GM19240 (cell line): ENCODE measurements around the gene PRAME.
"Not testable (repeated sequence)": the region's sequence is repeated elsewhere in the genome, so short reads cannot be mapped to it uniquely, and the experiment has no call there.

ENCODE experiments used
- DNase-seq: peaks from one replicate; pipeline ENCODE4 v3.0.0; 2011; ENCODE audit warnings: low spot score; ENCODE audit not compliant: insufficient read length

The PRAME gene, protein sequence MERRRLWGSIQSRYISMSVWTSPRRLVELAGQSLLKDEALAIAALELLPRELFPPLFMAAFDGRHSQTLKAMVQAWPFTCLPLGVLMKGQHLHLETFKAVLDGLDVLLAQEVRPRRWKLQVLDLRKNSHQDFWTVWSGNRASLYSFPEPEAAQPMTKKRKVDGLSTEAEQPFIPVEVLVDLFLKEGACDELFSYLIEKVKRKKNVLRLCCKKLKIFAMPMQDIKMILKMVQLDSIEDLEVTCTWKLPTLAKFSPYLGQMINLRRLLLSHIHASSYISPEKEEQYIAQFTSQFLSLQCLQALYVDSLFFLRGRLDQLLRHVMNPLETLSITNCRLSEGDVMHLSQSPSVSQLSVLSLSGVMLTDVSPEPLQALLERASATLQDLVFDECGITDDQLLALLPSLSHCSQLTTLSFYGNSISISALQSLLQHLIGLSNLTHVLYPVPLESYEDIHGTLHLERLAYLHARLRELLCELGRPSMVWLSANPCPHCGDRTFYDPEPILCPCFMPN

DNA sequence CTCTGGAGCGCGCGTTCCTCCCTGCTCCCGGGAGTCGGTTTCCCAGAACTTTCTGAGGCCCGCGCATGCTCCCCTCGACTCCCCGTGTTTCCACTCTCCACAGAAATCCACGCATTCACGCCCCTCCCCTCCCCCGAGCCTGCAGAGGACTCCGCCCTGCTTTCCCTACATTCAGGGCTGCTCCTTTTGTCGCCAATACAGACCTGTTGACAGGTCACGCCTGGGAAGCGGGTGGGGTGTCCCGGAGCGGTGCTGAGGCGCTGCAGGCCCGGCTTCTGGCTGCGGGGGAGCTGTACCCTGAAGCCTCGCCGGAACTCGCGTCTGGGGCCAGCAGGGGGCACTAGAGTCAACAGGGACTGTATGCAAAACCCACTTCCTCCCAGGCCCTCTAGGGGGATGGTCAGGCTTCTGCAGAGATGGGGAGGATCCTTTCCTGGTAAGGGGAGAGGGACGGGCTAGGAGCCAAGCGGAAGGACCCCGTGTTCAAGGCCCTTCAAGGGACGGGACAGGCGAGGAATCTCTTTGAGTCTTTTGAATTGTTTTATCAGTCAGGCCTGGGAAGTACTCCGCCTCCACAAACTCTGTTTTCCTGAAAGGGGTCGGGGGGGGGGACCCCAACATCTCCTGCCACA lies at the start of gene PRAME:
Gene PRAME, minus strand, starts transcription at position 294 of the 632 bp plus-strand sequence. CDS start 2,433 bp downstream, outside the sequence.
- DNase-seq: peak; percentile 62

DNA sequence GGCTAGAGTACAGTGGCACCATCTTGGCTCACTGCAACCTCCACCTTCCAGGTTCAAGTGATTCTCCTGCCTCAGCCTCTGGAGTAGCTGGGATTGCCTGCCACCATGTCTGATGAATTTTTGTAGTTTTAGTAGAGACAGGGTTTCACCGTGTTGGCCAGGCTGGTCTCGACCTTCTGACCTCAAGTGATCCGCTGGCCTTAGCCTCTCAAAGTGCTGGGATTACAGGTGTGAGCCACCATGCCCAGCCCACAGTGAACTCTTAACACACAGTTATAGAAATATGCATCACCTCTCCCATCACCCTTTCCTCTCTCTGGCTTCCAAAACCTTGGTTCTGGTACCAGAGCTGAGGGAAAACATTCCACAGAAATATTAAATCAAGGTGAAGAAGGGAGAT lies 49.0 kb upstream of the PRAME start:
- not testable (repeated sequence) for DNase-seq

DNA sequence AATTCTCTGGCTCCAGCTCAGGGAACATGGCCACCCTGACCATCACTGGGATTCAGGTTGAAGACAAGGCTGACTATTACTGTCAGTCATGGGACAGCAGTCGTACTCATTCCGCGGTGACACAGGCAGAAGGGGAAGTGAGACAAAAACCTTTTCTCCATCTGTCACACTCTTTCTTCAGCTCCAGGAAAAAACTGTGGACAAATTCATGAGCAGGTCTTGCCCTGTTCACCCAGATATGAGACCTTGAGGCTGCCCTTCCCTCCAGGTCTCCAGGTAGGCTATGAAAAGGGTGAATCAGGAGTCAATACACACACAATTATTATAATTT lies 46.0 kb upstream of the PRAME start:
- no peak for DNase-seq

DNA sequence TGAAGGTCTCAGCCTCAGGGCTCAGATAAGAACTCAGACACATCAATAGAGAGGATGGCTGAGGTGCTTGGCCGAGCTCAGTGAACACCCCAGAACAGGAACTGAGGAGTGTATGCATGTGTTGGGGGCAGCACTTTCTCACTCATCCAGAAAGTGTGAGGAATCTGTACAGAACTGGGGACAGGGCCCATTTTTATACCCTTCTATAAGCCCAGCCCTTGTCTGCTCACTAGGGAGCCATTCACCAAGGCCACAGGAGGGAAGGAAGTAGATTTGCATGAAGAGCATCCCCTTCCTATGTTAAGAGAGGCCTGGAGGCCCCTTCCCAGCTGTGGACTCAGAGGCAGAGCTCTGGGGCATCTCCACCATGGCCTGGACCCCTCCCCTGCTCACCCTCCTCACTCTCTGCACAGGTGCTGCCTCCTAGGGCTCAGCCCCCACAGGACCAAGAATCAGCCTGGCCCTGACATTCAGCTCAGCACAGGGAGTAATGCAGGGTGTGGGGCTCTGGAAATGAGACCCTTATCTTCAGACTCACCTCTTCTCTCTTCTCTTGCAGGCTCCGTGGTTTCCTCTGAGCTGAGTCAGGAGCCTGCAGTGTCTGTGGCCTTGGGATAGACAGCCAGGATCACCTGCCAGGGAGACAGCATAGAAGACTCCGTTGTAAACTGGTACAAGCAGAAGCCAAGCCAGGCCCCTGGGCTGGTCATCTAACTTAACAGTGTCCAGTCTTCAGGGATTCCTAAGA lies 45.4 kb upstream of the PRAME start:
- DNase-seq: no peak

DNA sequence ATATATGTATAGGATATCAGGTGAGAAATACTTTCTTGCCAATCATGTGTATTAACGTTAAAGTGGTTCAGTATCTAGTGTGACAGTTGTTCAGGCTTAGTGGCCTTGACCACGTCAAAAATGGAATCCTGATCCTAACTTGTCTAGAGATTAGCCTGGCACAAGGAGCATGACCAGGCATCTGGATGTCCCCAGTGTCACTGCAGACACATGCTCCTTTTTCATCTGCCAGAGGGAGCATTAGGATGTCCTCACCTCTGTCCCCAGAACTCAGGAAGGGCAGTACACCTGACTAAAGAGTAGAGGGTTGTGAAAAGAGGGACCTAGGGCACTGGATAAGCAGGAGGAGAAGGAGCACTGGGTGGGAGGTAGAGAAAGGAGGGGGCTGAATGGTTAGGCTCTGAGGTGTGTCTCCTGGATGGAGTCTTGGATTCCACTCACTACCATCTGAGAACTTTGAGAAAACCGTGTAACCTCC lies 44.4 kb upstream of the PRAME start:
- no peak for DNase-seq

DNA sequence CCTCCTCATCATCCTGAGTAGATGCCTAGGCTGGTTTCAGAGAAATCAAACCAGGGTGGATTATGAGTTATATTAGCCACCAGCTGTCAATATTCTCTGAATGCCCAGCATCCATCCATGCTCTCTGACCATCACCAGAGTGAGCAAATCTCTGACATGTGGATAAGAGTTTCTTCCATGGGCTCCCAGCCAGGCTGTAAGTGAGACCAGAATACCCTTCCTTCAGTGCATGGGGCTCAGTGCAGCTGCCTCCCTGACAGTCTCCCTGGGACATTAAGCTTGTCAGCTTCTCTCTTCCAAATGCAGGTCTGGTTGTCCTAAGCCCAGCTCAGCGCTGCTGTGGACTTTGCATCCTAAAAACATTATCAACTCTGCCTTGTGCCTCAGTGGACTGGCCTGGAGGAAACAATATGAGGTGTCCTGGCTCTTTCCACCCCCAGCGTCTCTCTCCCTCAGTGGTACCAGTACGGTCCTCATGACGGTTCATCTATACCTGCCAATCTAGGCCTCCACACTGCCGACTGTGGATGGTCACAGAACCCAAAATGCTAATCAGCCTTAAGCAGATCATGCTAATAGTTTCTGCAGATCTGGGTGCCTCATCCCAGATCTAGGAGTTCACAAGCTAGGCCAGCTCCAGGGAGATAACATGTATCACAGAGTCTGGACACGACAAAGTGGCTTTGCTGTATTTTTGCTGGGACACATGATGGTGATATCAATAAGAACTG lies 41.6 kb upstream of the PRAME start:
- no peak for DNase-seq

DNA sequence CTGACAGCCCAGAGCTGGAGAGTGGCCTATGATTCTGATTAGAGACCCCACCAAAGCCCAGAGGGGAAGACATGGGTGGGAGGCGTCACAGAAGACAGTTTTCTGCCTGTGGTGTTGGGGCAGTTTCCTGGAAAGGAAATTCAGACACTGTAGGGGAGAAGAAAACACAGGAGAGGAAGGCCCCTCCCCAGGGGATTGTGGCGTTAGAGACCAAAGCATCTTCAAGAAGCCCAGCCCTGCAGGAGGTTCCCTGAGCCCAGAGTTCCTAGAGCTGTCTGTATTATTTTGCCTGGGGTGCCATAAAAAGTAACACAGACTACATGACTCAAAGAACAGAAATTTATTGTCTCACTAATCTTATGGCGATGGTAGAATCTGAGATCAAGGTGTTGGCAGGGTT lies 40.2 kb upstream of the PRAME start:
- no peak for DNase-seq

DNA sequence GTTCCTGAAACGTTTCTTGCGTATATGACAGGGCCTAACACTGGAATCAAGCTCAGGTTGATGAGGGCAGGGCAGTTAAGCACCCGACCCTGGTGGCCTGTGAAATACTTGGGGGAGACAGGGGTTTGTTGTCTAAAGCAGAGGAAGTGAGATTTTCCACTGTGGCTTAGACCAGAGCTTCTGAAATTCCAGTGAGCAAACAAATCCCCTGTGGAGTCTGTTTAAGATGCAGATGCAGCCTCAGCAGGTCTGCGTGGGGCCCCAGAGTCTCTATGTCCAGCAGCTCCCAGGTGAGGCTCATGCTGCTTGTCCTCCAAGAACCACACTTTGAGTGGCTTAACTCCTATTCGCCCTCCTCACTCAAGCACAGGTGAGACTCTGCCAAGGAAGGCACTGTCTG lies 39.1 kb upstream of the PRAME start:
- no peak for DNase-seq

DNA sequence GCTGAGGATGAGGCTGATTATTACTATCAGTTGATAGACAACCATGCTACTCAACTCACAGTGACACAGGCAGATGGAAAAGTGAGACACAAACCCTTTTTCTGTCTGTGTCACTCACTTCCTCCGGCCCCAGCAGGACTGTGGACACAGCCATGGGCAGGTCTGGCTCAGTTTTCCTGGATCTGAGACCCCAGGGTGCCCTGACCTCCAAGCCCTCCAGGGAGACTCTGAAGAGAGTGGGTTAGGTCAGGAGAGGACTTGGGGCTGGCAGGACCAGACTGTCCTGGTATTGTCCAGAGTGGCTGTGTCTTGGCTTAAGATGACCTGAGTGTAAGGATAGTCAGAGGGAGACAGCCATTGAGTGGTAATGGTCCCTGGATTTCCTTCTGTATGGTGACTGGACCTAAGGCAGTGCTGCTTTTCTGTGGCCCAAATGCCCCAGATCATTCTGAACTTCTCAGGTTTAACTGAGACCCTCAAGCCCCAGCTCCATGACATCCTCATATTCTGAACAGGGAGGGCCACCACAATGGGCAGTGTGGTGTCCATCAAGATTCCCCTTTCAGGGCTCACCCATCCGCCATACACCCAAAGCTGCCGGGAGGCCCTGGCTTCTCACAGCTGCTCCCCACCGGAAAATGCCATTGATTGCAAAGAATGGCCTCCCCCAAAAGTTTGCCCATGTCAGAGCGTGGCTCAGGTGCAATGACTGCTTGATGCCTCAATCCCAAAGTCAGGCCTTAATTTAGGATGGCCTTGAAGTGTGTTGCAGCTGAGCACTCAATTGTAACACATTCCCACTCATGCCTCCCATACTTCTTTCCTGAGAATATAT lies 36.2 kb upstream of the PRAME start:
- no peak for DNase-seq

DNA sequence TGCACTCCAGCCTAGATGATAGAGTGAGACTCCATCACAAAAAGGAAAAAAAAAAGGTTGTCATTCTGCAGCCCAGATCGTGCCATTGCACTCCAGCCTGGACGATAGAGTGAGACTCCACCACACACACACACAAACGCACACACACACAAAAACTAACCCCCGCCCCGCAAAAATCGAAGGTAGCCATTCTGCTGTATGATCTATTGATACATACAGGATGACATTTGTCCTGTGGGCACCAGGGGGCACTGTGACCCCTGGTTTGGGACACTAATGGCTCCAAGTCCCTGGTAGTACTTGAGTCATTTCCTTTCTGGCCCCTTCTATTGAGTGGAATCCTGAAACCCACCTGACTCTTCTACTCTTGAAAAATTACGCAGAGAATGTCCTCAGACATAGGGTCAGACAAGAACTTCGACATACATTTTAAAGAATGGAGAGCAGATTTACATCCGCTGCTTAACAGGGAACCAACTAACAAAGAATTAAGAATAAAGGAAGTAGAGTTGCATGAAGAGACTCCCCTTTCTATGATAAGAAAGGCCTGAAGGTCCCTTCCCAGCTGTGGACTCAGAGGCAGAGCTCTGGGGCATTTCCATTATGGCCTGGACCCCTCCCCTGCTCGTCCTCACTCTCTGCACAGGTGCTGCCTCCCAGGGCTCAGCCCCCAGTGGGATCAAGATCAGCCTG lies 35.0 kb upstream of the PRAME start:
- DNase-seq: peak; percentile 48

DNA sequence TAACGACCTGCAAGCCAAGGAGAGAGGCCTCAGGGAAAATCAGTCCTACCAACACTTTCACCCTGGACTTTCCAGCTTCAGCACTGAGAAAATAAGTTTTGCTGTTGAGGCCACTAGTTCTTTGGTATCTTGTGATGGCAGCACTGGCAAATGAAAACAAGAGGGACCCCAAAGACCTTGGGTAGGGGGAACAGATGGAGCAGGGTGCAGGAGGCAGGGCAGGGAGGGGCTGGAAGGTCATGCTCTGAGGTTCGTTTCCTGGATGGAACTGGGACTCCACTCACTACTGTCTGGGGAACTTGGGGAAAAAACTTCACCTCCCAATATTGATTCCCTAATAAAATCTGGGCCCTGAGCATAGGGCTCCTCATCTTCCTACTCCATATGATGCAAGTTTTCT lies 34.2 kb upstream of the PRAME start:
- no peak for DNase-seq

DNA sequence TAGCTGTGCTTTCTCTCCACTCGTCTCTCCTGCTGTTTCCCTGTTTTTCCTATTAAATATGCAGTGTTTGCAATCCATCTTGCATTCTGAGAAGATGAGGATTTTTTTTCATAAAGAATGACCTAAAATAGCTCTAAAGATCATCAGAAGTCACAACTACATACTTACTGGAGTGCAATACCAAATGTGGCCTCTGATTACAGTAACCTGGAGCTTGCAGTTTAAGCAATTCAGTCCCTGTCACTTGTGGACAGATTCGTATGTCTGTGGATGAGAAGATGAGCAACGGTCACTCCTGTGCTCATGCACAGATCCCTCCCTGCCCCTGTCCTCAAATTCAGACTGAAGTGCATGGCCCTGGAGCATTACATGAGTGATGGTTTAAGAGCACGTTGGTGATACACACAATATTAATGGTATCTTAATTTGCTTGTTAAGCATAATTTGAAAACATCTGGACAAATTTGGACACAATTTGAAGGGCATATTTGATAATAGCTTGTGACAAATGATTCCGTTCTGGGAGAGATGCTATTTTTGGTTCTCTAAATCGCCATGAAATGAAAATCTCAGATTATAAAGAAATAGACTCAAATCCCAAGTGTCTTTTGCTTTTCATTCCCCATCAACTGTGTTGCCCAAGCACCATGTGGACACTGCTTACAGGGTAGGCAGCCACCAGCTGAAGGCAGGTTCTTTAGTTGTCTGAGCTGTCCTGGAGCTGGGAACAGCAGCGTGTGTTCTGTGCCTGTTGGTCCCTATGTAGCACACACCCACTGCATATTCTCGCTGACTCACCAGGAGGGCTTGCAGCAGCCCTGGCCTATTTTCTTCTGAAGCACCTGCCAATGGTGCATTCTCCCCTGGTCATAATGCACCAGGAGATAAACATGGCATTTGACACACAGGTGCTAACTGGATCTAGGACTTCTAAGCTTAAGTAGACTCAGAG lies 32.6 kb upstream of the PRAME start:
- no peak for DNase-seq

DNA sequence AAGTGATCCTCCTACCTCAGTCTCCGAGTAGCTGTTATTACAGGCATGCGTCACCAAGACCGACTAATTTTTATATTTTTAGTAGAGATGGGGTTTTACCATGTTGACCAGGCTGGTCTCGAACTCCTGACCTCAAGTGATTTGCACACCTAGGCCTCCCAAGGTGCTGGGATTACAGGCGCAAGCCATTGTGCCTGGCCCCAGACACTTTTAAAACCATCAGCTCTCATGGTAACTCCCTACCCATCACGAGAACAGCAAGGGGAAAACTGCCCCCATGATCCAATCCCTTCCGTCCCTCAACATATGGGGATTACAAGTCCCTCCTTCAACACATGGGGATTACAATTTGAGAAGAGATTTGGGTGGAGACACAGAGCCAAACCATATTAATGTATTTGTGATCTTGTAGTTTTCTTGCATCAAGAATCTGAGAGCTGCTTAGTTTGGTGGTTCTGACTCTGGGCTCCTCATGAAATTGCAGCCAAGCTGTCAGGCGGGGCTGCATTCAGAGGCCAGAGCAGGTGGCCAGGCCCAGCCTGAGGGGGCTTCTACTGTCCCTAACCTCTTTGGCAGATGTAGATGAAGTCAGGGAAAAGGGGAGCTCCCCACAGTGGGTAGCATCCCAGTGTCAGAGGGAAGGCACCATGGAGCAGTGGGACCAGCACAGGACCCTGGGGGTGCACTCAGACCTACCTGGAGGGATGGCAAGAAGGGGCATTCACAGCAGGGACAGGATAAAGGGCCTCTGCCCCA lies 31.2 kb upstream of the PRAME start:
- no peak for DNase-seq

DNA sequence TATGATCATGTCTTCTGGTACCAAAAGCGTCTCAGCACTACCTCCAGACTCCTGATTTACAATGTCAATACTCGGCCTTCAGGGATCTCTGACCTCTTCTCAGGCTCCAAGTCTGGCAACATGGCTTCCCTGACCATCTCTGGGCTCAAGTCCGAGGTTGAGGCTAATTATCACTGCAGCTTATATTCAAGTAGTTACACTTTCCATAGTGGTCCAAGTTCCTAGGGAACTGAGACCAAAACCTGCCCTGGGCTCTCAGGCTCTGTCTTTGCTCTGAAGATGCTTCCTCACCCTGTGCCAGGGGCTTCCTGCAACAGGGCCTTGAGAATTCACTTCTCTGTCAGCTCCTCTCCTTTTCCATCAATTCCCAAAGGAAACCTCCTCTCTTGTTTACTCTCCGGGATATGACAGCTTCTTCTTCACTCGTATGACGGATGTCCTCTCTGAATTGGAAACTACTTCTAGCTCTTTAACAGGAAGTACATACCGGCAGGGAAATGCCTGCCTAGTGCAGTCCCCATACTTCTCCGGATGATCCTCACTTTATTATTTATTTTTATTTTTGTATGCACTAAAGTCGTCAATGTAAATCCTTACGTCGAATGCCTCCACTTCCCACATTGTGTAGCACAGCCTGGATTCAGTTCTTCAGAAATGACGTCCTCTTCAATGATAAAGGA lies 29.6 kb upstream of the PRAME start:
- DNase-seq: no peak

DNA sequence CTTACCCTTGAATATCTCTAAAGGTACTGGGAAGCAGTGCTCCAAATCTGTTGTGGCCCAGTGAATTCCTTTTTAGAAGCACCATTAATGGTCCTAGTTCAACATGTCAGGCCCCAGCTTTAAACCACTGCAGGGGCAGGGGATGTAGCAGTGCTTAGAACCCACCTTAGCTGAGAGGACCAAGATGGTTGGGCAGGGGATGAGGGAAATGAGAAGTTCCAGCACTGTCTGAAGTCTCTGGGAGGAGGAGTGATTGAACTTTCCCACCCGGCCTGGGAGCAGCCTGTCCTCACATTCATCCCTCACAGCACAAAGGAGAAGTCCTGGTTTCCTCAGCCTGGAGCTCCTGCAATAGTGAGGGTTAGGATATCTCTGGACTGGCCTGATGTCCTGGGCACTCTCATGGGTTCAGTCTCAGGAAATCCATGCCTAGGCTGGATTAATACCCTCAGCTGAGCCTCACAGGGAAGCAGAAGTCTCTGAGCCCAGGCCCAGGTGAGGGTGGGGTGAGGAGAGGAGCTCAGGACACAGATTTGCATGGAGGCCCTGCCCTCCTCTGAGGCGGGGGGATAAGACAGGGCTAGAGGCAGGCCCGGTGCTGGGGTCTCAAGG lies 28.6 kb upstream of the PRAME start:
- DNase-seq: no peak

DNA sequence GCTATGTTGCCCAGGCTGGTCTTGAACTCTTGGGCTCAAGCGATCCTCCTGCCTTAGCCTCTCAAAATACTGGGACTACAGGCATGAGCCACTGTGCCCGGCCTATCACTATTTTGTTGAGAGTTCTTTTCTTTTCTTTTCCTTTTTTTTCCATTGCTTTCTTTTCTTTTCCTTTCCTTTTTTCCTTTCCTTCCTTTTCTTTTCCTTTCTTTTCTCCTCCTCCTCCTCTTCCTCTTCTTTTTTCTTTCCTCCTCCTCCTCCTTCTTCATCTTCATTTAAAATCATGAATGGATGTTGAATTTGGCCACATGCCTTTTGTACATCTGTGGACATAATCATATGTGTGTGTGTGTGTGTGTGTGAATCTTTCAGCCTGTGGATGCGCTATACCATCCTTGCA lies 25.7 kb upstream of the PRAME start:
- no peak for DNase-seq

DNA sequence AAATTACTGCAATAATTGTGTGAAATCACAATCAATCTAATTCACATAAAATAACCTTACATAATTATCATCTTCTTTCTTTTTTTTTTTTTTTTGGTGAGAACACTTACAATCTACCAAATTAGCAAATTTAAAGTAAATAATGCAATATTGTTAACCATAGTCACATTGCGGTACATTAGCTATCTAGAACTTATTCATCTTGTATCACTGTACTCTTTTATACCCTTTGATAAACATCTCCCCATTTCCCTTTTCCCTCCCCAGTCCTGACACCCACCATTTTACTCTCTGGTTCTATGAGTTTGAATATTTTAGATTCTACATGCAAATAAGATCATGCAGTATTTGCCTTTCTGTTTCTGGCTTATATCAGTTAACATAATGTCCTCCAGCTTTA lies 24.0 kb upstream of the PRAME start:
- no peak for DNase-seq
